A673 (cell line): ENCODE data around the gene ANP32E. TPM values are rescaled to one million over a fixed set of nuclear protein-coding genes. Genes with fewer than 3 reads are reported as not detected.
"Not testable (repeated sequence)": the region's sequence is repeated elsewhere in the genome, so short reads cannot be mapped to it uniquely, and the experiment has no call there.

Experiments
- BruUV-seq: library from RNA; stranded (reverse); fragments of 400-500 nt; replicated peaks from 2 replicates; lab custom pipeline; 2021; lab: Mats Ljungman, UMichigan
- CTCF ChIA-PET: fragments of 300-600 bp; sonication (Branson Sonifier 250); formaldehyde crosslinking; loops from one replicate; lab custom pipeline; 2022; ENCODE audit warnings: antibody characterized with exemption; lab: Charles Lee
- POLR2A ChIA-PET: fragments of 300-600 bp; sonication (Branson Sonifier 250); formaldehyde crosslinking; loops from one replicate; lab custom pipeline; 2022; ENCODE audit warnings: antibody characterized with exemption; ENCODE audit not compliant: low non-redundant PET; lab: Charles Lee
- DNase-seq: peaks from one replicate; pipeline ENCODE4 v3.0.0-alpha.2; 2015; ENCODE audit warnings: low spot score
- H3K27ac ChIP-seq: fragments of 200-600 bp; sonication (generic); 2 replicates; pipeline ENCODE4 v1.5.1; 2016; ENCODE audit warnings: mixed run types, low read depth, mild to moderate bottlenecking, mixed read lengths, antibody characterized with exemption, low read length; ENCODE audit not compliant: poor library complexity, severe bottlenecking
- H3K27me3 ChIP-seq: fragments of 200-600 bp; sonication (generic); replicated peaks from 2 replicates; pipeline ENCODE4 v1.6.1; 2017; ENCODE audit warnings: mixed run types, low read depth, mild to moderate bottlenecking, mixed read lengths, antibody characterized with exemption, low read length; ENCODE audit not compliant: insufficient read depth, poor library complexity
- H3K36me3 ChIP-seq: fragments of 200-600 bp; sonication (generic); 2 replicates; pipeline ENCODE4 v1.6.1; 2016; ENCODE audit warnings: mixed run types, mild to moderate bottlenecking, mixed read lengths, antibody characterized with exemption, low read length; ENCODE audit not compliant: insufficient read depth, poor library complexity, severe bottlenecking
- H3K4me1 ChIP-seq: fragments of 200-600 bp; sonication (generic); 2 replicates; pipeline ENCODE4 v1.6.1; 2017; ENCODE audit warnings: mixed run types, mild to moderate bottlenecking, mixed read lengths, antibody characterized with exemption, low read length; ENCODE audit not compliant: insufficient read depth, poor library complexity, severe bottlenecking
- H3K4me3 ChIP-seq: fragments of 200-600 bp; sonication (generic); 2 replicates; pipeline ENCODE4 v1.5.1; 2016; ENCODE audit warnings: low read depth, mixed run types, mild to moderate bottlenecking, mixed read lengths, low read length; ENCODE audit not compliant: poor library complexity, severe bottlenecking
- H3K9me3 ChIP-seq: fragments of 200-600 bp; sonication (generic); 2 replicates; pipeline ENCODE4 v1.6.1; 2016; ENCODE audit warnings: mixed run types, low read depth, mild to moderate bottlenecking, mixed read lengths, antibody characterized with exemption, low read length; ENCODE audit not compliant: poor library complexity, severe bottlenecking
- EZH2 ChIP-seq: fragments of 200-600 bp; sonication (generic); IDR thresholded peaks from 2 replicates; pipeline ENCODE4 v1.6.1; 2017; ENCODE audit warnings: borderline replicate concordance, low read depth, mild to moderate bottlenecking, mixed read lengths, antibody characterized with exemption, low read length; ENCODE audit not compliant: poor library complexity, severe bottlenecking
- intact Hi-C: fragments of 100-400 bp; cut with micrococcal nuclease; formaldehyde crosslinking; loops from one replicate; pipeline ENCODE4 v1.10.0; 2022; ENCODE audit not compliant: unreplicated experiment
- total RNA-seq: library from RNA; stranded (reverse); gene quantifications from 2 replicates; pipeline ENCODE4 v1.2.3, GENCODE V29; 2021
- TF ChIP-seq, protein P1 (sequence below): fragments of 300-800, 200-600 bp; sonication (generic); conservative IDR thresholded peaks from 2 replicates; pipeline ENCODE4 v1.5.1; 2017; ENCODE audit warnings: low read depth, mild to moderate bottlenecking, antibody characterized with exemption, low read length, moderate library complexity, mixed read lengths

Gene ANP32E
- total RNA-seq, 1 experiment from 2014 or later = 153 TPM

DNA sequence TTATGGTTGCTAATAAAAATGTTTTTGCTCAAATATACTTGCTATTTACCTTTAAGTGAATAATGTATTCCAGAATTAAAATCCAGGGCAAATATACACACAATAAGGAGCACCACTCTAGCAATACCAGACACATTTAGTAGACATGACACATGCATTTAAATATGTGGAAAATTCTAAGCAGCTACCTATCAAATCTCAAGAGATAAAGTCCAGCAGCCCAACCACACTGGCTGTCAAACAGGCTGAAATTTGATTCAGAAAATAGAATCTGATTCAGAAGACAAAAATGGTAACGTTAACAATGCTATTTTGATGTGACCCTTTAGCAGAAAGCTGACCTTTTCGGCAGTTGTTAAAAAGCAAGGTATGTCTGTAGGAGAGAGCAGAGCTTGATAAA lies 43.9 kb downstream of the ANP32E start:
- H3K9me3 ChIP-seq = no peaks in the 10 kb centered on the region
- intact Hi-C loops = no loop called here
- no peak for TF ChIP-seq EZH2
- TF ChIP-seq, protein P1, sequence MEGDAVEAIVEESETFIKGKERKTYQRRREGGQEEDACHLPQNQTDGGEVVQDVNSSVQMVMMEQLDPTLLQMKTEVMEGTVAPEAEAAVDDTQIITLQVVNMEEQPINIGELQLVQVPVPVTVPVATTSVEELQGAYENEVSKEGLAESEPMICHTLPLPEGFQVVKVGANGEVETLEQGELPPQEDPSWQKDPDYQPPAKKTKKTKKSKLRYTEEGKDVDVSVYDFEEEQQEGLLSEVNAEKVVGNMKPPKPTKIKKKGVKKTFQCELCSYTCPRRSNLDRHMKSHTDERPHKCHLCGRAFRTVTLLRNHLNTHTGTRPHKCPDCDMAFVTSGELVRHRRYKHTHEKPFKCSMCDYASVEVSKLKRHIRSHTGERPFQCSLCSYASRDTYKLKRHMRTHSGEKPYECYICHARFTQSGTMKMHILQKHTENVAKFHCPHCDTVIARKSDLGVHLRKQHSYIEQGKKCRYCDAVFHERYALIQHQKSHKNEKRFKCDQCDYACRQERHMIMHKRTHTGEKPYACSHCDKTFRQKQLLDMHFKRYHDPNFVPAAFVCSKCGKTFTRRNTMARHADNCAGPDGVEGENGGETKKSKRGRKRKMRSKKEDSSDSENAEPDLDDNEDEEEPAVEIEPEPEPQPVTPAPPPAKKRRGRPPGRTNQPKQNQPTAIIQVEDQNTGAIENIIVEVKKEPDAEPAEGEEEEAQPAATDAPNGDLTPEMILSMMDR = no peak
- no peak overlapping the region for H3K27ac ChIP-seq
- H3K4me1 ChIP-seq = peaks cover 7% of the 10 kb centered on the region
- CTCF ChIA-PET = no interaction called here
- no TSS peak for BruUV-seq
- POLR2A ChIA-PET = no interaction called here
- H3K4me3 ChIP-seq = no peak overlapping the region
- H3K36me3 ChIP-seq = no peaks in the 10 kb centered on the region
- DNase-seq = no peak
- no peaks in the 10 kb centered on the region for H3K27me3 ChIP-seq

DNA sequence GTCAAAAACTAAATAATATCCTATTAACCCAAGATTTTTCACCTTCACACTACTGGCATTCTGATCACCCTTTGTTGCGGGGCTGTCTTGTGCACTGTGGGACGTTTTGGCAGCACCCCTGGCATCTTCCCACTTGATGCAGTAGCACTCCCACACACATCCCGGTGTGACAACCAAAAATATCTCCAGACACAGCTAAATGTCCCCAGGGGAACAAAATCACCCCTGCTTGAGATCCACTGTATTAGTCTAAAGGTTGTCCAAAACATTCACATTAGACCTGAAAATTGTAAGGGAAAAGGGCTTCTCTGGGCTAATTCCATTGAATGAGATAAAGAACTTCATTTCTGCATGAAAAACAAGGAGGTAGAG lies 48.4 kb downstream of the ANP32E start:
- H3K27me3 ChIP-seq = no peaks in the 10 kb centered on the region
- H3K36me3 ChIP-seq = no peaks in the 10 kb centered on the region
- peaks cover 12% of the 10 kb centered on the region for H3K4me1 ChIP-seq
- ChIA-PET POLR2A (no interaction called here), CTCF (interaction anchor here (0.6 to 1.6 kb wide), 9 partner anchors 19 to 330 kb away, joined by 3 to 32 read pairs (median 6); no protein-coding TSS in a partner anchor)
- no TSS peak for BruUV-seq
- no peak overlapping the region for H3K27ac ChIP-seq
- no peaks in the 10 kb centered on the region for H3K9me3 ChIP-seq
- intact Hi-C loops = loop anchor here (5.0 kb wide), 1 partner anchor 115 kb away; no protein-coding TSS in a partner anchor
- no peak overlapping the region for H3K4me3 ChIP-seq
- TF ChIP-seq EZH2 = no peak
- TF ChIP-seq, protein P1 = no peak
- no peak for DNase-seq

DNA sequence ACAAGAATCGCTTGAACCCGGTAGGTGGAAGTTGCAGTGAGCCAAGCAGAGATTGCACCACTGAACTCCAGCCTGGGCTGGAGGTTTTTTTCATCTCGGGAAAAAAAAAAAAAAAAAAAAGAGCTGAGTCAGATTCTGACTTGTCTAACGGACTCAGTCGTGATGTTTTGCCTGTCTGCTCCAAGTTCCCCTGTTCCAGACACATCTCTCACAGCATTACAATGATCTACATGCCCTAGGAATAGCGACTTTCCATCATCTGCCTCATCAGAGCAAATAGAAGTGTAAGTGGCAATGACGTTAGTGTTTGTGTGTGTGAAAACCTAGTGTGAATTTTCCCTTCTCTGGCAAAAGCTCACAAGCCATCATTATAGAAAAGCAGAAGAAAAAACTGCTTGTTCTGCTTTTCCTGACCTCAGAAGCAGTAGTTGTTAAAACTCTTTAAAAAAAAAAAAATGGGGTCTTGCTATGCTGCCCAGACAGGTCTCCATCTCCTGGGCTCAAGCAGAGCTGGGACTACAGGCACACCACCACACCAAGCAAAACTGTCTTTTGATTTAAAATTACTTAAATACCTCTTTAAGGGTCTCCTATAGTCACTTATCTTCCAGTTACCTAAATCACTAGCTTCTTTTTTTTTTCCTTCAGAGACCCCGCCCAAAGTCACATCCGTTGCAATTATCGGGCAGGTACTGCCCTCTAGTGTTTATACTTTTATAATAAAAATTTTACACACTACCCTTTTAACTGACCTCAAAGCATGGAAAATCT lies 48.9 kb downstream of the ANP32E start:
- Histone ChIP-seq H3K27me3 (no peaks in the 10 kb centered on the region), H3K27ac (no peak overlapping the region), H3K36me3 (no peaks in the 10 kb centered on the region), H3K4me3 (no peak overlapping the region), H3K4me1 (peaks cover 12% of the 10 kb centered on the region), H3K9me3 (no peaks in the 10 kb centered on the region)
- no TSS peak for BruUV-seq
- CTCF ChIA-PET = interaction anchor here (0.6 to 1.6 kb wide), 25 partner anchors 10 to 1815 kb away, joined by 3 to 32 read pairs (median 4); a partner anchor contains a TSS
- intact Hi-C loops = loop anchor here (5.0 kb wide), 1 partner anchor 115 kb away; no protein-coding TSS in a partner anchor
- POLR2A ChIA-PET = interaction anchor here (0.6 kb wide), 1 partner anchor 299 kb away, joined by 4 read pairs; a partner anchor contains a TSS
- DNase-seq = peak; percentile 79
- TF ChIP-seq EZH2 = no peak
- TF ChIP-seq, protein P1 = peak; percentile 71

DNA sequence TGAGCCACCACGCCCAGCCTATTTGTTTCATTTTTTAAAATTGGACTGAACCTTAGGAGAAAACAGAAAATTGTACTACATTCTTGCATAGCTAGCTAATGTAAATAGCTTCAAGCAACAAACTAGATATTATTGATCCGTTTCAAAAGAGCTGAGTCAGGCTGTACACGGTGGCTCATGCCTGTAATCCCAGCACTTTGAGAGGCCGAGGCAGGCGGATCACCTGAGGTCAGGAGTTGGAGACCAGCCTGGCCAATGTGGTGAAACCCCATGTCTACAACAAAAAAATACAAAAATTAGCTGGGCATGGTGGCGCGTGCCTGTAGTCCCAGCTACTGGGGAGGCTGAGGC lies 49.5 kb downstream of the ANP32E start:
- H3K27me3 ChIP-seq, H3K27ac ChIP-seq, DNase-seq, BruUV-seq, H3K4me3 ChIP-seq, H3K36me3 ChIP-seq, H3K9me3 ChIP-seq: not testable (repeated sequence)
- intact Hi-C loops = loop anchor here (5.0 kb wide), 1 partner anchor 114 kb away; no protein-coding TSS in a partner anchor
- peaks cover 12% of the 10 kb centered on the region for H3K4me1 ChIP-seq
- ChIA-PET CTCF (interaction anchor here (1.6 kb wide), 2 partner anchors 17 to 226 kb away, joined by 6 read pairs; no protein-coding TSS in a partner anchor), POLR2A (interaction anchor here (0.6 kb wide), 1 partner anchor 298 kb away, joined by 4 read pairs; a partner anchor contains a TSS)
